SK-N-MC (cell line): ENCODE data around the gene ELF2.

Experiments used
- EZH2 ChIP-seq: fragments of 200-600 bp; sonication (generic); IDR thresholded peaks from one replicate; pipeline ENCODE4 v1.6.1; 2017; ENCODE audit warnings: antibody characterized with exemption
- FOXP2 ChIP-seq: optimal IDR thresholded peaks from 2 replicates; pipeline ENCODE3; 2011; ENCODE audit warnings: mild to moderate bottlenecking, moderate library complexity; ENCODE audit not compliant: insufficient read depth; ENCODE audit errors: extremely low read length, control extremely low read depth
- POLR2AphosphoS5 ChIP-seq: IDR thresholded peaks from 2 replicates; pipeline ENCODE4 v1.6.1; 2012; ENCODE audit warnings: mild to moderate bottlenecking, low read depth, low read length, borderline replicate concordance

- TF ChIP-seq POLR2AphosphoS5 = no peak
- TF ChIP-seq EZH2 = no peak
- no peak for TF ChIP-seq FOXP2
Measured at GRCh38 chr4:139076016-139076744, 100.8 kb downstream of the ELF2 start.
